Epithelial cell of esophagus (primary cell): ENCODE measurements around the gene NKX1-2.
A peak's percentile ranks its signal among the peaks of the same experiment; 100 is the strongest.

Experiments used
- DNase-seq: peaks from one replicate; pipeline ENCODE4 v3.0.0; 2010; ENCODE audit warnings: low read depth
- H3K4me3 ChIP-seq: 2 replicates; pipeline ENCODE4 v1.5.1; 2011; ENCODE audit warnings: mild to moderate bottlenecking, low read length, control low read depth
- CTCF ChIP-seq: IDR thresholded peaks from 2 replicates; pipeline ENCODE4 v1.5.1; 2011; ENCODE audit warnings: low read depth, mild to moderate bottlenecking, low read length, control low read depth, inconsistent platforms; ENCODE audit not compliant: insufficient read depth; ENCODE audit errors: missing control alignments

Gene NKX1-2

GRCh38 chr10:124403548-124403947 is 46.3 kb downstream of the NKX1-2 start:
- no peak overlapping the region for H3K4me3 ChIP-seq
- peak; percentile 87 for DNase-seq
- TF ChIP-seq CTCF: peak; percentile 58

GRCh38 chr10:124402273-124402672 is 47.6 kb downstream of the NKX1-2 start:
- no peak for DNase-seq
- H3K4me3 ChIP-seq: no peak overlapping the region
- no peak for TF ChIP-seq CTCF

GRCh38 chr10:124401633-124402032 is 48.2 kb downstream of the NKX1-2 start:
- no peak overlapping the region for H3K4me3 ChIP-seq
- DNase-seq: no peak
- TF ChIP-seq CTCF: no peak
